ENCODE data around the gene SLC6A6.

The SLC6A6 gene

GRCh38 chr3:14424711-14425580, 22.5 kb downstream of the SLC6A6 start:
- H3K27me3 ChIP-seq (replicated peaks) = no peaks in the 10 kb centered on the region
- in situ Hi-C loops (cut with HindIII; ENCODE audit: low pct_ligation_motif_present, low sequenced_read_pairs) = no loop called here
- H3K36me3 ChIP-seq (replicated peaks) = no peaks in the 10 kb centered on the region
- no peak overlapping the region for H3K4me3 ChIP-seq (ENCODE audit: low read depth, low read length)
- DNase-seq = no peak
- TF ChIP-seq CTCF (IDR thresholded peaks at IDR 0.05; ENCODE audit: low read depth, low read length, missing control alignments) = no peak
- no peak overlapping the region for H3K27ac ChIP-seq

GRCh38 chr3:14425581-14426304, 23.3 kb downstream of the SLC6A6 start:
- H3K36me3 ChIP-seq (replicated peaks) = no peaks in the 10 kb centered on the region
- in situ Hi-C loops (cut with HindIII; ENCODE audit: low pct_ligation_motif_present, low sequenced_read_pairs) = no loop called here
- H3K4me3 ChIP-seq (ENCODE audit: low read depth, low read length) = no peak overlapping the region
- H3K27ac ChIP-seq = no peak overlapping the region
- no peak for TF ChIP-seq CTCF (IDR thresholded peaks at IDR 0.05; ENCODE audit: low read depth, low read length, missing control alignments)
- H3K27me3 ChIP-seq (replicated peaks) = no peaks in the 10 kb centered on the region
- no peak for DNase-seq

GRCh38 chr3:14426305-14426620, 23.9 kb downstream of the SLC6A6 start:
- Histone ChIP-seq H3K36me3 (replicated peaks) (no peaks in the 10 kb centered on the region), H3K27ac (no peak overlapping the region), H3K4me3 (ENCODE audit: low read depth, low read length) (no peak overlapping the region), H3K27me3 (replicated peaks) (no peaks in the 10 kb centered on the region)
- no peak for DNase-seq
- in situ Hi-C loops (cut with HindIII; ENCODE audit: low pct_ligation_motif_present, low sequenced_read_pairs) = no loop called here
- TF ChIP-seq CTCF (IDR thresholded peaks at IDR 0.05; ENCODE audit: low read depth, low read length, missing control alignments) = no peak

GRCh38 chr3:14428087-14429033, 26.0 kb downstream of the SLC6A6 start:
- no peak for DNase-seq
- no peak overlapping the region for H3K27ac ChIP-seq
- H3K36me3 ChIP-seq (replicated peaks) = no peaks in the 10 kb centered on the region
- no peak overlapping the region for H3K4me3 ChIP-seq (ENCODE audit: low read depth, low read length)
- H3K27me3 ChIP-seq (replicated peaks) = no peaks in the 10 kb centered on the region
- no peak for TF ChIP-seq CTCF (IDR thresholded peaks at IDR 0.05; ENCODE audit: low read depth, low read length, missing control alignments)
- in situ Hi-C loops (cut with HindIII; ENCODE audit: low pct_ligation_motif_present, low sequenced_read_pairs) = no loop called here

GRCh38 chr3:14429237-14429636, 26.8 kb downstream of the SLC6A6 start:
- TF ChIP-seq CTCF (IDR thresholded peaks at IDR 0.05; ENCODE audit: low read depth, low read length, missing control alignments) = no peak
- Histone ChIP-seq H3K4me3 (ENCODE audit: low read depth, low read length) (no peak overlapping the region), H3K27me3 (replicated peaks) (no peaks in the 10 kb centered on the region), H3K27ac (no peak overlapping the region), H3K36me3 (replicated peaks) (no peaks in the 10 kb centered on the region)
- no peak for DNase-seq
- in situ Hi-C loops (cut with HindIII; ENCODE audit: low pct_ligation_motif_present, low sequenced_read_pairs) = no loop called here
